Adrenal gland (tissue), 19 donors: Measurements from ENCODE around the gene TXN2. TPM values are rescaled to one million over a fixed set of nuclear protein-coding genes. Genes with fewer than 3 reads are reported as not detected.
A peak's percentile ranks its signal among the peaks of the same experiment; 100 is the strongest.

ENCODE experiments used
- DNase-seq, 7 donors: peaks; one replicate each; pipeline ENCODE4 v3.0.0-alpha.2; 2019 to 2020
- H3K27ac ChIP-seq, 5 donors: fragments of 200-600 bp; sonication (generic) in 4 of 5; 1 replicate in 3 of 5; 2 replicates in 2 of 5; pipeline versions ENCODE4 v1.5.1 to v1.8.0; 2016 to 2020; ENCODE audit warnings: mild to moderate bottlenecking in 1 of 5
- H3K27me3 ChIP-seq: fragments of 200-600 bp; 2 replicates; pipeline ENCODE4 v1.8.0; 2021
- H3K36me3 ChIP-seq, 2 donors: fragments of 200-600 bp; replicated peaks in 1 of 2; 1 replicate in 1 of 2; 2 replicates in 1 of 2; pipeline versions ENCODE4 v1.5.1 to v1.8.0; 2018 to 2022
- H3K4me1 ChIP-seq, 2 donors: fragments of 200-600 bp; replicated peaks in 1 of 2; 1 replicate in 1 of 2; 2 replicates in 1 of 2; pipeline versions ENCODE4 v1.5.1 to v1.8.0; 2018 to 2021
- H3K4me3 ChIP-seq, 4 donors: fragments of 200-600 bp; sonication (generic) in 3 of 4; one replicate each; pipeline ENCODE4 v1.5.1; 2016 to 2018
- H3K9me3 ChIP-seq, 3 donors: fragments of 200-600 bp; sonication (generic) in 1 of 3; replicated peaks in 1 of 3; 1 replicate in 2 of 3; 2 replicates in 1 of 3; pipeline versions ENCODE4 v1.5.1 to v1.8.0; 2016 to 2021
- POLR2A ChIP-seq, 2 donors: fragments of 450-650 bp; IDR thresholded peaks; one replicate each; pipeline ENCODE4 v1.6.1; 2017; ENCODE audit warnings: antibody characterized with exemption in 2 of 2, mild to moderate bottlenecking in 2 of 2, moderate library complexity in 1 of 2
- WGBS, 4 donors: extraction: QIAGEN DNeasy Blood & Tissue Kit in 2 of 4; methylation state at CpG; one replicate each; pipeline versions ENCODE4 v1.1.5 to v1.1.7; 2013 to 2017; 5-methylcytosine and 5-hydroxymethylcytosine counted together
- intact Hi-C, 2 donors: fragments of 100-400 bp; cut with DNase I; formaldehyde crosslinking; loops; one replicate each; pipeline versions ENCODE4 v1.14.1 to v1.15.0; 2022 to 2023
- long read RNA-seq, 10 donors: library from polyadenylated mRNA in 3 of 10; unstranded in 2 of 10; stranded (forward) in 1 of 10; transcript quantifications; one replicate each; pipeline ENCODE4 v2.0.0 and lab custom pipeline, GENCODE V29; 2021 to 2026
- polyA plus RNA-seq, 3 donors: library from polyadenylated mRNA; stranded (reverse); fragments of 200-250 nt in 2 of 3; fragments of 350-450 nt in 1 of 3; fragmentation: Illumina TruSeq in 1 of 3; extraction: RNeasy Lipid Tissue Mini Kit (QIAGEN cat#74804) in 1 of 3; gene quantifications; one replicate each; pipeline ENCODE4 v1.2.3, GENCODE V29; 2013 to 2014
- total RNA-seq, 9 donors: library from RNA; depleted of rRNA in 4 of 9; stranded (reverse); fragments of >200 nt in 4 of 9; fragments of 120-200 nt in 1 of 9; fragmentation: NEBNext Ultra II Directional in 1 of 9; extraction: Animal tissue kit (Norgen Biotek cat#: 25700) in 1 of 9; gene quantifications; one replicate each; pipeline versions ENCODE4 v1.1.0 to v1.2.4, GENCODE V29; 2013 to 2023
- TF ChIP-seq, protein P1 (sequence below), 6 experiments: fragments of 450-650 bp in 4 of 6; fragments of 200-600 bp in 2 of 6; sonication (generic) in 1 of 6; IDR thresholded peaks; 1 replicate in 5 of 6; 2 replicates in 1 of 6; pipeline versions ENCODE4 v1.5.1 to v1.8.0; 2016 to 2021; ENCODE audit warnings: antibody characterized with exemption in 6 of 6, mild to moderate bottlenecking in 2 of 6, moderate library complexity in 1 of 6
- donor health status: healthy with polysubstance abuse.
- donor health status: Bipolar disorder and iron deficiency.
- donor health status: DM: yes; HTN: yes; CAD: no.
- donor health status: DM: no; HTN: no; CAD: no.
- donor health status: DM: no; HTN: no; CAD: no.
- donor health status: DM: yes; HTN: yes; CAD: no.

Gene TXN2, protein sequence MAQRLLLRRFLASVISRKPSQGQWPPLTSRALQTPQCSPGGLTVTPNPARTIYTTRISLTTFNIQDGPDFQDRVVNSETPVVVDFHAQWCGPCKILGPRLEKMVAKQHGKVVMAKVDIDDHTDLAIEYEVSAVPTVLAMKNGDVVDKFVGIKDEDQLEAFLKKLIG
- total RNA-seq (100 to 1,000 TPM; 160 to 245 (median 189) TPM), polyA plus RNA-seq (100 to 1,000 TPM; 213 to 241 (median 223) TPM)
- long read RNA-seq, donor 1, transcript TXN2-202 (4 exons, 912 nt), result minor isoform, 5 of 246 reads
- long read RNA-seq, donor 1, transcript TXN2-201 (4 exons, 1,736 nt), result major isoform, 104 of 246 reads
- long read RNA-seq, donor 1, partial matches to known transcripts, result 119 of 246 reads
- long read RNA-seq, donor 1, other reads (novel, unspliced or antisense), result 15 of 246 reads
- long read RNA-seq, donor 2, transcript TXN2-204 (4 exons, 1,280 nt), result minor isoform, 11 of 312 reads
- long read RNA-seq, donor 2, transcript TXN2-202 (4 exons, 912 nt), result minor isoform, 7 of 312 reads
- long read RNA-seq, donor 2, transcript TXN2-201 (4 exons, 1,736 nt), result major isoform, 148 of 312 reads
- long read RNA-seq, donor 2, partial matches to known transcripts, result 139 of 312 reads
- long read RNA-seq, donor 2, other reads (novel, unspliced or antisense), result 5 of 312 reads
- long read RNA-seq, donor 3, transcript TXN2-201 (4 exons, 1,736 nt), result major isoform, 101 of 215 reads
- long read RNA-seq, donor 3, partial matches to known transcripts, result 103 of 215 reads
- long read RNA-seq, donor 3, other reads (novel, unspliced or antisense), result 5 of 215 reads
- long read RNA-seq, donor 4, transcript TXN2-204 (4 exons, 1,280 nt), result minor isoform, 5 of 290 reads
- long read RNA-seq, donor 4, transcript TXN2-201 (4 exons, 1,736 nt), result major isoform, 203 of 290 reads
- long read RNA-seq, donor 4, partial matches to known transcripts, result 56 of 290 reads
- long read RNA-seq, donor 4, other reads (novel, unspliced or antisense), result 20 of 290 reads
- long read RNA-seq, donor 5, transcript TXN2-202 (4 exons, 912 nt), result minor isoform, 5 of 411 reads
- long read RNA-seq, donor 5, transcript TXN2-204 (4 exons, 1,280 nt), result minor isoform, 15 of 411 reads
- long read RNA-seq, donor 5, transcript TXN2-201 (4 exons, 1,736 nt), result major isoform, 278 of 411 reads
- long read RNA-seq, donor 5, partial matches to known transcripts, result 83 of 411 reads
- long read RNA-seq, donor 5, other reads (novel, unspliced or antisense), result 27 of 411 reads
- long read RNA-seq, donor 6, transcript TXN2-201 (4 exons, 1,736 nt), result major isoform, 128 of 173 reads
- long read RNA-seq, donor 6, transcript TXN2-204 (4 exons, 1,280 nt), result minor isoform, 6 of 173 reads
- long read RNA-seq, donor 6, partial matches to known transcripts, result 24 of 173 reads
- long read RNA-seq, donor 6, other reads (novel, unspliced or antisense), result 11 of 173 reads
- long read RNA-seq, donor 7, transcript TXN2-201 (4 exons, 1,736 nt), result major isoform, 52 of 128 reads
- long read RNA-seq, donor 7, partial matches to known transcripts, result 61 of 128 reads
- long read RNA-seq, donor 7, other reads (novel, unspliced or antisense), result 10 of 128 reads
- long read RNA-seq, donor 8, transcript TXN2-201 (4 exons, 1,736 nt), result major isoform, 138 of 281 reads
- long read RNA-seq, donor 8, transcript TXN2-202 (4 exons, 912 nt), result minor isoform, 6 of 281 reads
- long read RNA-seq, donor 8, partial matches to known transcripts, result 109 of 281 reads
- long read RNA-seq, donor 8, other reads (novel, unspliced or antisense), result 22 of 281 reads
- long read RNA-seq, donor 9, transcript TXN2-201 (4 exons, 1,736 nt), result major isoform, 95 of 217 reads
- long read RNA-seq, donor 9, transcript TXN2-204 (4 exons, 1,280 nt), result minor isoform, 5 of 217 reads
- long read RNA-seq, donor 9, partial matches to known transcripts, result 107 of 217 reads
- long read RNA-seq, donor 9, other reads (novel, unspliced or antisense), result 7 of 217 reads
- long read RNA-seq, donor 10, transcript TXN2-204 (4 exons, 1,280 nt), result minor isoform, 5 of 162 reads
- long read RNA-seq, donor 10, transcript TXN2-201 (4 exons, 1,736 nt), result major isoform, 70 of 162 reads
- long read RNA-seq, donor 10, partial matches to known transcripts, result 74 of 162 reads
- long read RNA-seq, donor 10, other reads (novel, unspliced or antisense), result 9 of 162 reads

DNA sequence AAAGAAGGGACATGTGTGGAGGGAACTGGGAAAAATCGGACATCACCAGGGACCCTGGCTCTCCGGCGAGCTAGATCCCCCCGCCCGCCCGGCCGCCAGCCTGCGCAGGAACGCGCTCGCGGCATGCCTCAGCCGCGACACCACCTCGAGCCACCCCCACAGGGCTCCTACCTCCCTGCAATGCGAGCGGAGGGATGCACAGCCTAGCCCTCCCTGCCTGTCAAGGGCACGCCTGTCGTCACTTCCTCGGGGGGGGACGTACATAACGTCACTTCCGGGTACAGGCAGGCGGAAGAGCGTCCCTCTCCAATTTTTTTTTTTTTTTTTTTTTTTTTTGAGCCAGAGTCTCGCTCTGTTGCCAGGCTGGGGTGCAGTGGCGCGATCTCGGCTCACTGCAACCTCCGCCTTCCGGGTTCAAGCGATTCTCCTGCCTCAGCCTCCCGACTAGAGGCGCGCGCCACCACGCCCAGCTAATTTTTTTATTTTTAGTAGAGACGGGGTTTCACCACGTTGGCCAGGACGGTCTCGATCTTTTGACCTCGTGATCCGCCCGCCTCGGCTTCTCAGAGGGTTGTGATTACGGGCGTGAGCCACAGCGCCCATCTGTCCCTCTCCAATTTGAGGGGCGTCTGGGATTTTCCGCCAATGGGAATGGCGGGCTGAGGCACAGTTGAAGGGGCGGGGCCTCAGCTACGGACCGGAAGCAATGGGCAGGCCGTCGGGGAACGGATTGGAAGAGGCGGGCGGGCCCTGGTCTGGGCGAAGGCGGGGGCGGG lies at the start of gene TXN2:
Gene TXN2, minus strand, starts transcription at position 248 of the 776 bp plus-strand sequence. CDS start 803 bp downstream, outside the sequence.
- no peaks in the 10 kb centered on the region for H3K27me3 ChIP-seq
- intact Hi-C loops, result loop anchor here in 1 of 2 donors (10.0 kb wide), 1 partner anchor 287 kb away; no protein-coding TSS in a partner anchor
- no peaks in the 10 kb centered on the region for H3K9me3 ChIP-seq
- peaks cover 0 to 28% of the 10 kb centered on the region in 2 donors for H3K36me3 ChIP-seq
- DNase-seq, result peak; percentile 96 to 99 (median 98)
- H3K27ac ChIP-seq, result peak within 1 kb of the TSS; percentile 97 to 100 (median 99)
- peak within 1 kb of the TSS; percentile 16 to 60 (median 45) for H3K4me3 ChIP-seq
- peaks cover 28 to 39% of the 10 kb centered on the region in 2 donors for H3K4me1 ChIP-seq
- 0 to 1% (median 1%) methylated on average over 41 to 60 of the region's 62 CpGs for WGBS, 4 donors
- TF ChIP-seq POLR2A (IDR thresholded peaks at IDR 0.05), result peak; percentile 85 to 97
- TF ChIP-seq, protein P1, sequence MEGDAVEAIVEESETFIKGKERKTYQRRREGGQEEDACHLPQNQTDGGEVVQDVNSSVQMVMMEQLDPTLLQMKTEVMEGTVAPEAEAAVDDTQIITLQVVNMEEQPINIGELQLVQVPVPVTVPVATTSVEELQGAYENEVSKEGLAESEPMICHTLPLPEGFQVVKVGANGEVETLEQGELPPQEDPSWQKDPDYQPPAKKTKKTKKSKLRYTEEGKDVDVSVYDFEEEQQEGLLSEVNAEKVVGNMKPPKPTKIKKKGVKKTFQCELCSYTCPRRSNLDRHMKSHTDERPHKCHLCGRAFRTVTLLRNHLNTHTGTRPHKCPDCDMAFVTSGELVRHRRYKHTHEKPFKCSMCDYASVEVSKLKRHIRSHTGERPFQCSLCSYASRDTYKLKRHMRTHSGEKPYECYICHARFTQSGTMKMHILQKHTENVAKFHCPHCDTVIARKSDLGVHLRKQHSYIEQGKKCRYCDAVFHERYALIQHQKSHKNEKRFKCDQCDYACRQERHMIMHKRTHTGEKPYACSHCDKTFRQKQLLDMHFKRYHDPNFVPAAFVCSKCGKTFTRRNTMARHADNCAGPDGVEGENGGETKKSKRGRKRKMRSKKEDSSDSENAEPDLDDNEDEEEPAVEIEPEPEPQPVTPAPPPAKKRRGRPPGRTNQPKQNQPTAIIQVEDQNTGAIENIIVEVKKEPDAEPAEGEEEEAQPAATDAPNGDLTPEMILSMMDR (IDR thresholded peaks at IDR 0.05), result peak in 1 of 6 experiments; percentile 1

DNA sequence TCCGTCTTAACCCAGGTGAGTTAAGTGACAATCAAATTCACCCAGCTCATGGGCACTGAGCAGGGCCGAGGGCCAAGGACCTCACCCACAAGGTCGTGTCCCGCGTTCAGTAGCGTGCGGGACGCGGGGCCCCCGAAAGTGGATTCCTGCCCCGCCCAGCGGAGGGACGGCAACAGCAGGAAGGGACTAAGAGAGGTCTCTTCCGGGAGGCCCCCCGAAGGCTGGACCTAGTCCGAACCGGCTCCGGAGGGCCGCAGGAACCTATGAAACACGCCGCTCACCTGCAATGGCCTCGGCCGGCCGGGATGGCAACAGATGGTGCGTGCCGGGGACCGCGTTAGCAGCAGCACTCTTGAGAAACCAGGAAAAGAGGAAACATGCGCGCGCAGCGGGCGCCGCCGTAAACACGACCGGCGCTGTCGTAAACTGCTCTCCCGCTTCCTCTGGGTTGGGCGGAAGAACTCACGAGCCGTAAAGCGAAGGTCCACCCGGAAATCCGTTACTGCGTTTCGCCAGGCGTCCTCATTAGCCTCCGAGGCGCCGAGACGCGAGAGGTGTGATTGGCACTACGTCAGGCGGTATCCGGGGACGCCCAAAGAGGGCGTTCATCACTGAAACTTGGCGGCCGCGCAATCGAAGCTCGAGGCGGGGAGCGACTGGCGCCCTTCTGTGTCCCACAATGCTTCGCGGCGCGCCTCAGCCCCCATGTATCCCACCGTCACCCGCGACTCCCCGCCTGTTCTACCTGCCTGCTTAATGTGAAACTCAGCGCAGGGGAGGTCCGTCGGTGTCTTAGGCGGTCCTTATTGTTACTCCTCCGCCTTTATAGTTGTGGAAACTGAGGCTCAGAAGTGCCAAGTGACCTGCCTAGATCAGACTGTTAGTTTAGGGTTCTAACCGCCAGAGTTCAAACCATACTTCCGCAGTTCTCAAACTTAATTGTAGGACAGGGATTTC lies 47.6 kb upstream of the TXN2 start, which contains the start of gene EIF3D:
Gene EIF3D, minus strand, starts transcription at position 372 of the 957 bp plus-strand sequence. CDS start 3,045 bp downstream, outside the sequence.
- Histone ChIP-seq H3K9me3 (no peaks in the 10 kb centered on the region), H3K4me3 (peak within 1 kb of the TSS; percentile 7 to 90 (median 70)), H3K27me3 (no peaks in the 10 kb centered on the region), H3K27ac (peak within 1 kb of the TSS; percentile 40 to 89 (median 88)), H3K4me1 (peaks cover 0 to 21% of the 10 kb centered on the region in 2 donors), H3K36me3 (peaks cover 0 to 28% of the 10 kb centered on the region in 2 donors)
- DNase-seq, result peak; percentile 96 to 99 (median 98)
- TF ChIP-seq, protein P1 (IDR thresholded peaks at IDR 0.05), result peak in 1 of 6 experiments; percentile 8
- TF ChIP-seq POLR2A (IDR thresholded peaks at IDR 0.05), result peak; percentile 39 to 82
- WGBS, 4 donors, result 0 to 1% (median 0%) methylated on average over 23 to 82 of the region's 82 CpGs
- intact Hi-C loops, result no loop called here
